OCI-M1 (cell line): ENCODE measurements around the gene RNASE7.
A peak's percentile ranks its signal among the peaks of the same experiment; 100 is the strongest.

Source experiments
- DNase-seq: peaks from one replicate; lab custom pipeline; 2025; lab: John Stamatoyannopoulos, UW

Gene RNASE7

DNA sequence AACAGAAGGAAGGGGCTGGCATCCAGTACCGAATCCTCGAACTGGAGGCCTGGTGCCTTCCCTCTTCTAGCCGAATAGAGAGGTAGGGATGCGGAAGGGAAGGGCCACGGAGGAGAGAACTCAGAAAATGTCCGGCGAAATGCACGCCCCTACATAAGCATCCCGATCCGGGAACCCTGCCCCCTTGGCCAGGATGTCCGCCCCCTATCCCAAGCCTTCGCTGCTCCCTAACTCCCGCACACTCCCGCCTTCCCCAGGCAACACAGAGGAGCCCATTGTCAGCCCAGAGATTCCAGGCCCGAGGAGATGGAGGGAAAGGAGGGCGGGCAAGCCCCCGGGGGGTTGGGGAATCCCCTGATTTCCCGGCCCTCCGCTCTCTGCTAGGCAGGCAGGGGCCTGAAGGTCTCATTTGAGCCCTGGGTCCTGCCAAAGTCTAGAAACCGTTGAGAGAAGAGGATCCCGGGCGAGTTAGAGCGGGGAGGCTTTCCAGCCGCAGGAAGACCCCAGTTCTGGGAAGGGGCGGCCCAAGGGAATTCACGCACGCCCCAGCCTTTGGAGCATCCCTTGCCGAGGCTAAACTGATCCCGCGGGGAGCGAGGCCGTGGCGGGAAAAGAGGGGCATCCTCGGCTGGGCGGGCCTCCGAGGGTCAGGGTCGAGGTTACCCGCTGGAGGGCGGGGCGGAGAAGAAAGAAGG lies 27.4 kb downstream of the RNASE7 start:
- no peak for DNase-seq

DNA sequence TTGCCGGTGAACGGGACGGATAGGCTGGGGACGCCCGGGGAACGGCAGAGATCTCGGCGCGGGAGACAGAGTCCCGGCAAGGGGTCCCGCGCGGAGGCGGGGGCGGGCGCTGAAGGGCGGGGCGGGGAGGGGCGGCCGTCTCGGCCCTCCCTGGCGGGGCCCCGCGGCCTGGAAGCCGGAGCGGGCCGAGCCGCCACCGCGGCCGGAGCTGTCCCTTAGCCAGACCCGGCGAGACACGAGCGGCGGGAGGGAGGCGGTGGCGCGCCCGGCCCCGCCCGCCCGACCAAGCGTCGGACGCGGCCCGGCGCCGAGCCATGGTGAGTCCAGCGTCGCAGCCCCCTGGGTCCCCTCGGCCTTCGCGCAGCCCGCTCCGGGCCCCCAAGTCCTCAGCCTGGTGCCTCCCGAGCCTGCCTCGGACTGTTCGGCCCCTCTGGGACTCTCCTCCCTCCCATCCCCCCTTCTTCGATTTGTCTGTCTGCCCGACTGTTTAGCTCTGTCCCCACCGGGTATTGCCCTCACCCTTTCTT lies 28.0 kb downstream of the RNASE7 start, which contains the start of gene ARHGEF40:
Gene ARHGEF40, plus strand, starts transcription at position 222 of the 527 bp plus-strand sequence. Its CDS starts 93 bp downstream, at position 315.
- DNase-seq: peak; percentile 60

DNA sequence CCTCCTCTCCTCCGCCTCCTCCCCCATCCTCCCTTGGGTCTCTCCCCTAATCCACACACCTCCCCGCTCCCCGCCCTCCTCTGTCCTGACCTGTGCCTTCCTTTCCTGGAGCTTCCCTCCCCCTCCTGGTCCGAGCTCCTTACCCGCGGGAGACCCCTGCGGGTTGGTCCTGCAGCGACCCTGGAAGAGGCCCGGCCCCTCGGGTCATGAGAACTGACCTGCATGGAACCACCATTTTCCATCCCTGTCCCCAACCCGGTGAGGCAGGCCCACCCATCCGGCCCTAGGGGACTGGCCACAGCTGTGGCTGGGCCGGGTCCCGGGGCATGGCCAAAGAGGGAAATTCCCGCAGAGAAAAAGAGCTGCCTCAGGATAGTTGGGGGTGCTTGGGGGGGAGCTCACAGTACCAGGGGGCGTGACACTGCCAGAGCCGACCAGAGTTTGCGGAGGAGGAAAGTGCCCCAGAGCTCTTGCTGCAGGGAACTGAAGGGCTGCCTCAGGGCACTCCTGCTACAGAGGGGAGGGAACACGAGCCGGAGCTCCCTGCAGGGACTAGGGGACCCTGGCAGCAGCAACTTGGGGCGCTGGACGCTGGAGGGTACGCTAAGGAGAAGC lies 28.6 kb downstream of the RNASE7 start:
- peak; percentile 61 for DNase-seq

DNA sequence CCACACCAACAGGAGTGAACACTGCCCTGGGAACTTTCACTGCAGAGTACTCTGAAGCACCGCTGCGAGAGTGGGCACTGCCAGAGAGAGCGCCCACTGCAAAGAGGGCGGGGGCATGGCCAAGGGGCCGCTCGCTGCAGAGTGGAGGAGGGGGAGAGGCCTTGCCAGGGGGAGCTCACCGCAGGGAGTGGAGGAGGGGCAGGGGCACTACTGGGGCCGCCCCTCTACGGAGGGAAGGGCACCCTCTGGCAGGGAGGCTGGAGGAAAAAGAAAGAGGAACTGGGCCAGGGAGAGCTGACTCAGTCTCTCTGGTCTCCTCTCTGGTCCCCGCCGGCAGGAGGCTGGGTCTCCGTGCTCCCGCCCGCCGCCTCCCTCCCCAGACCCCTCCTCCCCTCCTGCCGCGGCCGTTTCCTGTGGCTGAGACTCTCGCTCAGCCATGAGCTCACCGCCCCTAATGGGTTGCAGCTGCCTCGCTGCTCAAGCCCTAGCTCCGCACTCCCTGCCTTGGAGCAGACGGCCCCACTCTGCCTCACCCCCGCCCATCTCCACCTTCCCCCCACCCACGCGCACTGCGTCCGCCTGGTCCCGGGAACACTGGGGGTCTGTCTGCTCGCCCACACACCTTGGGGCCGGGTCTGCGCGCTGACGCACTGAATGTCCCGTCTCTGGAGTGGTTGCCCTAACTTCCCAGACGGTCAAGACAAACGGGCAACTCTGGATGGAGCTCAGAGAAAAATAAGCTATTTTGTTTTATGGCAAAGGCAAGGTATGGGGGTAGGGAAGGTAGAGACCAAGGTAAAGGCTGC lies 29.3 kb downstream of the RNASE7 start:
- DNase-seq: peak; percentile 88

GRCh38 chr14:21072031-21072473 lies 29.9 kb downstream of the RNASE7 start:
- DNase-seq: peak; percentile 84

GRCh38 chr14:21072781-21073339 lies 30.7 kb downstream of the RNASE7 start:
- DNase-seq: no peak

DNA sequence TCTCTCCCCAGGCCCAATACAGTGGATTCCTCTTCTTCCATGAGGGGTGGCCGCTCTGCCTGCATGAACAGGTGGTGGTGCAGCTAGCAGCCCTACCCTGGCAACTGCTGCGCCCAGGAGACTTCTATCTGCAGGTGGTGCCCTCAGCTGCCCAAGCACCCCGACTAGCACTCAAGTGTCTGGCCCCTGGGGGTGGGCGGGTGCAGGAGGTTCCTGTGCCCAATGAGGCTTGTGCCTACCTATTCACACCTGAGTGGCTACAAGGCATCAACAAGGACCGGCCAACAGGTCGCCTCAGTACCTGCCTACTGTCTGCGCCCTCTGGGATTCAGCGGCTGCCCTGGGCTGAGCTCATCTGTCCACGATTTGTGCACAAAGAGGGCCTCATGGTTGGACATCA lies 31.8 kb downstream of the RNASE7 start:
- DNase-seq: no peak

- DNase-seq: no peak
Observed at GRCh38 chr14:21074398-21075272, 32.5 kb downstream of the RNASE7 start.

DNA sequence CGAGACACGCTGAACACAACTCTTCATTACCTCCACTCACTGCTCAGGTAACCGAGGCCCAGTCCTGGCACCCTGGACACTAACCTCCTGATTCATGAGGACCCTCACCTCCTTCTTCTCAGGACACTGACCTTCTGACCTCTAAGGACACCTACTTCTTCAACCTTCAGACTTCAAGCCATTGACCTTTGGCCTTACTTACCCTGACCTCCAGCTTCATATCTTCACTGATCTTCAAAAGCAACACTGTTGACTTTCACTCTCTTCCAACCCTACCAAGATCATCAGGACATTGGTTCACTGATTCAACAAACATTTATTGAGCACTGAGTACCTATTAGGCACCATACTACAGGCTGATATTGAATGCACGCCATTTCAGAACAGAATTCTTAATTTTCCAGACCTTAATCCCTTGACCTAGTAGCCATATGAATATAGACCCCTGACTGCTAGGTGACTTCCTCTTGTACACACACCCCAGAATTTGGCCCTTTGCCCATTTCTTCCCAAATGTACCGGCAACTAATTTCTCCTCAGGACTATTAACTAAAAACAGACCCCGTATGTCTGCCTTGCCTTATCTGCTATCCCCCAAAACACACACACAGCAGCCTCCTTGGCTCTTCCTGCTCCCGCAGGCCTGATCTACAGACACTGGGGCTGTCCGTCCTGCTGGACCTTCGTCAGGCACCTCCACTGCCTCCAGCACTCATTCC lies 33.7 kb downstream of the RNASE7 start:
- no peak for DNase-seq

- DNase-seq: no peak
Observed at GRCh38 chr14:21077672-21078071, 35.5 kb downstream of the RNASE7 start.

DNA sequence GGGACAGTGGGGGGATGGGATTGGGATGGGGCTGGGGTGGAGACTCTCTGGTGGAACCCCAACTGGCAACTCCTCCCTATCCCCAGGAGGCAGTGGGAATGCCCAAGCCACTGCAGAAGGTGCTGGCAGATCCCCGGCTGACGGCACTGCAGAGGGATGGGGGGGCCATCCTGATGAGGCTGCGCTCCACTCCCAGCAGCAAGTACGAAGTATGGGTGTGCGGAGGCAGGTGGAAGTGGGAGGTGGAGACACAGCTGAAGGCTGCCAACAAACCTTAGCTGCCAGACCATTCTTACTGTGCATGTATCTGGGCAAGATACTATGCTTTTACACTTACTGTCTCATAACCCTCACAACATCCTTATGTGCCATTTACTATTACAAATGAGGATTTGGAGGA lies 36.1 kb downstream of the RNASE7 start:
- no peak for DNase-seq

- no peak for DNase-seq
Observed at GRCh38 chr14:21078726-21079125, 36.6 kb downstream of the RNASE7 start.

DNA sequence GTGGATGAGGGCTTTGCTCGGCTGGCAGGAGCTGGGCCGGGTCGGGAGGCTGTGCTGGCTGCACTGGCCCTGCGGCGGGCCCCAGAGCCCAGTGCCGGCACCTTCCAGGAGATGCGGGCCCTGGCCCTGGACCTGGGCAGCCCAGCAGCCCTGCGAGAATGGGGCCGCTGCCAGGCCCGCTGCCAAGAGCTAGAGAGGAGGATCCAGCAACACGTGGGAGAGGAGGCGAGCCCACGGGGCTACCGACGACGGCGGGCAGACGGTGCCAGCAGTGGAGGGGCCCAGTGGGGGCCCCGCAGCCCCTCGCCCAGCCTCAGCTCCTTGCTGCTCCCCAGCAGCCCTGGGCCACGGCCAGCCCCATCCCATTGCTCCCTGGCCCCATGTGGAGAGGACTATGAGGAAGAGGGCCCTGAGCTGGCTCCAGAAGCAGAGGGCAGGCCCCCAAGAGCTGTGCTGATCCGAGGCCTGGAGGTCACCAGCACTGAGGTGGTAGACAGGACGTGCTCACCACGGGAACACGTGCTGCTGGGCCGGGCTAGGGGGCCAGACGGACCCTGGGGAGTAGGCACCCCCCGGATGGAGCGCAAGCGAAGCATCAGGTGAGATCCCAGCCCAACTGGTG lies 39.5 kb downstream of the RNASE7 start:
- no peak for DNase-seq

DNA sequence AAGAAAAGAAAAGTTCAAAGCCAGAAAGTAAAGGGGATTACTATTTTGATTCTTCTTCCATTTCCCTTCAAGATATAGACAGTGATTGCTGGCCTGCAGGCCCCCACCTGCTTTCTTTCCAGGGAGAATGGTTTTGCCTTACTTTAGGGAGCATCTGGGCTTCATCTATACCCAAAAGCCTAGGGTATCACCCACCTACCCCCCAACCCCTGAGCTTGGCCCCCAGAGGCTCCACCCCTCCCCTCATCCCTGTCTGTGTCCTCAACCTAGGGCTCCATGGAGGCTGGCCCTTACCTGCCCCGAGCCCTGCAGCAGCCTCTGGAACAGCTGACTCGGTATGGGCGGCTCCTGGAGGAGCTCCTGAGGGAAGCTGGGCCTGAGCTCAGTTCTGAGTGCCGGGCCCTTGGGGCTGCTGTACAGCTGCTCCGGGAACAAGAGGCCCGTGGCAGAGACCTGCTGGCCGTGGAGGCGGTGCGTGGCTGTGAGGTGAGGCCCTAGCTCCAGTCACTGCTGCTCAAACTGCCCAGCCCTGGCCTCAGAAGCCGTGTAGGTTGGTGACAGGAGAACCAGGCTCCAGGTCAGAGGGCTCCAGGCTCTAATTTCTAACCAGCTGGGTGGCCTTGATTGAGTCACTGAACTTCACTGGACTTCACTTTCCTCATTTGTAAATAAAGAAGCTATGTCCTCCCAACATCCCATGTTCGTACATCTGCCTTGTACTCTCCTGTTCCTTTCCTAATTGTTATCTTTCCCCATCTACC lies 41.6 kb downstream of the RNASE7 start:
- DNase-seq: no peak

- no peak for DNase-seq
Observed at GRCh38 chr14:21084396-21084795, 42.2 kb downstream of the RNASE7 start.

DNA sequence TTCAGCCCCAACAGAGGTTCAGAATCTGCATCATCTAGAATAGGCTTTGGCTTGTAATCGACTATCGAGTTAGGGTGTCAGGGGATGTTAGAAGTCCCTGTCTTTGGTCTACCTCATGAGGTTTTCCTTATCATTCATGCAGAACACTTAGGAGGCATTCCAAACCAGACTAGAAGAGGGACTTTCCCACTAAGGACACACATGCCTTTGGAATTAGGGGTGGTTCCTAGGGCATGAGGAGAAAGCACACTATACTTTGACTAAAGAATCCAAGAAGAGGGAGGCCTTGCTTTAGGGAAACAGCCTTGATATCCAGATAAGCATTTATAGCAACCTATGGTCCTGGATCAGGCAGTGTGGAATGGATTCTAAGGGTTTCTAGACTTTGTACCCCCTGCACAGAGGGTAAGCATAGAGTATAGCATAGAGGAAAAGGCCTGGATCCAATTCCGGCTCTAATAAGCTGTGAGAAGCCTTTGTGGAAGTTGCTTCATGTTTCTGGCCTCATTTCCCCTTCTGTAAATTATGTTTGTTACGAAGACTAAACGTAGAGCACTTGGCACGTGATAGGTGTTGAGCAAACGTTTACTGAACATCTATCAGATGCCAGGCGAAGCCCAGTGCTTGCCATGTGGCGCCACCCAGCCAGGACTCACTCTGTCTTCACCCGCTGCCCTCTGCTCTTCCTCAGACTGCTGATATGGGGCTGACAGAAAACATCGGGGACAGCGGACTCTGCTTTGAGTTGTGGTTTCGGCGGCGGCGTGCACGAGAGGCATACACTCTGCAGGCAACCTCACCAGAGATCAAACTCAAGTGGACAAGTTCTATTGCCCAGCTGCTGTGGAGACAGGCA lies 43.1 kb downstream of the RNASE7 start:
- DNase-seq: no peak

DNA sequence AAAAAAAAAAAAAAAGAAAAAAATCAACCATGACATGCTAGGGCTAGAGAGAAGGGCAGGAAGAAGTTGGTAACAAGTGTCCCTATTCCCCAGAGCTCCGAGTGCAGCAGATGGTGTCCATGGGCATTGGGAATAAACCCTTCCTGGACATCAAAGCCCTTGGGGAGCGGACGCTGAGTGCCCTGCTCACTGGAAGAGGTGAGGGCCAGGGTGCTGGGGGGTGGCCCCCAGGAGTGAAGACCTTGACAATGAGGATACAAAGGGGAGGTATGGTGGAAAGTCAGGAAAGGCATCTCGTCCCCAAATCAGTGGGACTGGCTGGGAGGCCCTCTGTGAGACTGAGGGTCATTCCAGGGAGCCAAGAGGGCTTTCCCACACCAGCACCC lies 44.7 kb downstream of the RNASE7 start:
- DNase-seq: no peak

- DNase-seq: no peak
Observed at GRCh38 chr14:21087294-21088091, 45.3 kb downstream of the RNASE7 start.
